ENCODE measurements around the gene GCN1.

GCN1 gene

DNA sequence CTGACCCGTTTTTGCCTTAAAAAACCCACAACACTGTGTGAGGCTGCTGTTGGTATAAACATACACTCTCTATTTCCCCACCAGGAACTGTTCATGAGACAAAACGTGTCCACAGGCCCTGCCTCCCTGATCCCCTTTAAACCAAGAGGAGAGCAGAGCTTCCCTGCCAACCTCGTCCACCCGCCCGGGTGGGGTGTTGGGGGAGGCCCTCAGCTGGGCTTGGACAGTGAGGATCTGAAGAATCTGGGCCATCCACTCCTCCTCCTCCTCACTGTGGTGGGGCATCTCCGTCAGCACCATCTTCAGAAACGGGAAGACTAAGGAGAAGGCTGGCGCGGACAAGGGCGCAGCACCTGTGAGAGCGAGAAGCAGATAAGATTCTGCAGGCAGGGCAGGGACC lies 36.8 kb downstream of the GCN1 start:
- Histone ChIP-seq H3K36me3 (ENCODE audit: control insufficient read depth, insufficient read depth, low read length) (peaks cover 99% of the 10 kb centered on the region), H3K27ac (ENCODE audit: low read depth, low read length) (no peak overlapping the region), H3K27me3 (ENCODE audit: control insufficient read depth, insufficient read depth, low read length) (no peaks in the 10 kb centered on the region), H3K9me3 (ENCODE audit: control insufficient read depth, insufficient read depth, low read length) (no peaks in the 10 kb centered on the region), H3K9ac (ENCODE audit: low read depth, low read length) (no peak overlapping the region), H3K4me3 (ENCODE audit: low read depth, low read length) (no peak overlapping the region), H3K4me1 (ENCODE audit: control insufficient read depth, insufficient read depth, low read length) (no peaks in the 10 kb centered on the region)

- H3K4me3 ChIP-seq (ENCODE audit: low read depth, low read length), result no peak overlapping the region
- H3K36me3 ChIP-seq (ENCODE audit: control insufficient read depth, insufficient read depth, low read length), result peaks cover 94% of the 10 kb centered on the region
- H3K4me1 ChIP-seq (ENCODE audit: control insufficient read depth, insufficient read depth, low read length), result no peaks in the 10 kb centered on the region
- H3K27ac ChIP-seq (ENCODE audit: low read depth, low read length), result no peak overlapping the region
- no peaks in the 10 kb centered on the region for H3K9me3 ChIP-seq (ENCODE audit: control insufficient read depth, insufficient read depth, low read length)
- H3K27me3 ChIP-seq (ENCODE audit: control insufficient read depth, insufficient read depth, low read length), result no peaks in the 10 kb centered on the region
- H3K9ac ChIP-seq (ENCODE audit: low read depth, low read length), result no peak overlapping the region
Observed at GRCh38 chr12:120156315-120157259, 37.9 kb downstream of the GCN1 start.

DNA sequence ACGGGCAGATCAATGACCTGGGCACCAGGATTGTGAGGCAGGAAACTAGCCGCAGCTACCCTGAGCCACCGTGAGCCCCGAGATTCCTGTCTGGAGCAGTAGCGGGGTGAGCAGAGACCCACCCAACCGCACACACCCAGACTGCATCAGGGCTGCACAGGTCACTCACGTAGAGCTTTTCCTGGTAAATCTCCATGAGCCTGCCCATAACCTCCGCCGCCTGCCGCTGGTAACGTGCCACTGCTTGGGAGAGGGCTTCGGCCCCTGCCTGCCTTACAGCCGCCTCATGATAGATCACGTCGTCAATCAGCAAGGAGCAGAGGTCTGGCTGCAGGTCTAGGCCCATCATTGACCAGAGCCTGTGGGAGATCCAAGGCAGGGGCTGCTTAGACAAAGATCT lies 39.4 kb downstream of the GCN1 start:
- no peaks in the 10 kb centered on the region for H3K4me1 ChIP-seq (ENCODE audit: control insufficient read depth, insufficient read depth, low read length)
- H3K4me3 ChIP-seq (ENCODE audit: low read depth, low read length), result no peak overlapping the region
- peaks cover 91% of the 10 kb centered on the region for H3K36me3 ChIP-seq (ENCODE audit: control insufficient read depth, insufficient read depth, low read length)
- no peaks in the 10 kb centered on the region for H3K27me3 ChIP-seq (ENCODE audit: control insufficient read depth, insufficient read depth, low read length)
- no peak overlapping the region for H3K27ac ChIP-seq (ENCODE audit: low read depth, low read length)
- H3K9me3 ChIP-seq (ENCODE audit: control insufficient read depth, insufficient read depth, low read length), result no peaks in the 10 kb centered on the region
- H3K9ac ChIP-seq (ENCODE audit: low read depth, low read length), result no peak overlapping the region

DNA sequence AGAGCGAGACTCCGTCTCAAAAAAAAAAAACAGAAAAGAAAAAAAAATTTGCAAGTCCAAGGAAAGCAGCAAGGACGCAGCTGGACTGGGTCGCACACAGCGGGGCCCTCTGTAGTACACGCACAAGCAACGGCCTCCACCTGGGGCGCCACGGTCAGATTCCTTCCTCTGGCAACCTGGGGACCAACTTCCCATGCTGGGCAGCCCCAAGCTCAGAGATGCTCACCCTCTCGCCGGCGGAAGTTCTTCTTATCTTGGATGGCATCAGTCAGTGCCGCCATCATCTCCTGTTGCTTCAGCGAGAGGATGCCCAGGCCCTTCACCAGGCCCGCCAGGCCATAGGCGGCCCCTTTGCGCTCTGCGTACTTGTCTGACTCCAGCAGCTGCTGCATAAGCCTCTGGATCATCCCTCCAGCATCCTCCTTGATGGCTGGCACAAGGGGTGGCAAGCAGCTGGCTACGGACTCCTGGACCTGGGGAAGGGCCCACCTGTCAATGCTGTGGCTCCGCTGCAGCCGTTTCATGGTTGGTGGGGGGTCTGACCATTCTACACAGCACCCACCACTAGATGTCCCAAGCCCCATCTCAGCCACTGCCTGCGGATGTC lies 43.5 kb downstream of the GCN1 start:
- Histone ChIP-seq H3K27ac (ENCODE audit: low read depth, low read length) (no peak overlapping the region), H3K9me3 (ENCODE audit: control insufficient read depth, insufficient read depth, low read length) (no peaks in the 10 kb centered on the region), H3K4me1 (ENCODE audit: control insufficient read depth, insufficient read depth, low read length) (no peaks in the 10 kb centered on the region), H3K36me3 (ENCODE audit: control insufficient read depth, insufficient read depth, low read length) (peaks cover 93% of the 10 kb centered on the region), H3K9ac (ENCODE audit: low read depth, low read length) (no peak overlapping the region), H3K27me3 (ENCODE audit: control insufficient read depth, insufficient read depth, low read length) (no peaks in the 10 kb centered on the region), H3K4me3 (ENCODE audit: low read depth, low read length) (no peak overlapping the region)

- no peaks in the 10 kb centered on the region for H3K4me1 ChIP-seq (ENCODE audit: control insufficient read depth, insufficient read depth, low read length)
- peaks cover 93% of the 10 kb centered on the region for H3K36me3 ChIP-seq (ENCODE audit: control insufficient read depth, insufficient read depth, low read length)
- no peak overlapping the region for H3K9ac ChIP-seq (ENCODE audit: low read depth, low read length)
- no peak overlapping the region for H3K4me3 ChIP-seq (ENCODE audit: low read depth, low read length)
- H3K9me3 ChIP-seq (ENCODE audit: control insufficient read depth, insufficient read depth, low read length), result no peaks in the 10 kb centered on the region
- H3K27ac ChIP-seq (ENCODE audit: low read depth, low read length), result no peak overlapping the region
- no peaks in the 10 kb centered on the region for H3K27me3 ChIP-seq (ENCODE audit: control insufficient read depth, insufficient read depth, low read length)
Observed at GRCh38 chr12:120148011-120148410, 46.5 kb downstream of the GCN1 start.

DNA sequence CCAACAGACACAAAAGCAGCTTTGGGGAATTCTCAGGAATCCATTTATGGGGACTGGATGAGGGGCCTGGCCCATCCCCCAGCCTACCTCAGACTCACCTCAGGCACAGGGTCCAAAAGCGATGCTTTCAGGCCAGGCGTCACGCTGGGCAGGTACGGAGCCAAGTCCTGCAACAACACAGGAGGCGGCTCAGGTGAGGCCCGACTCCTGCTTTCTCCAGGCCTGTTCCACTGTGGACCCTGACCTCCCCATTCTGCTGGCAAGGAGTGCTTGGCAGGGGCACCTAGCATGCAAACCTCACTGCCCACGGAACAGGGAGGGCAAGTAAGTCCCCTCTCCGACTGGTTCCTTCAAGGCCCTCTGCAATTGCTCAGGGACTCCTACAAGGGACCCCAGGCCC lies 49.4 kb downstream of the GCN1 start:
- H3K4me1 ChIP-seq (ENCODE audit: control insufficient read depth, insufficient read depth, low read length), result no peaks in the 10 kb centered on the region
- peaks cover 99% of the 10 kb centered on the region for H3K36me3 ChIP-seq (ENCODE audit: control insufficient read depth, insufficient read depth, low read length)
- H3K9ac ChIP-seq (ENCODE audit: low read depth, low read length), result no peak overlapping the region
- no peak overlapping the region for H3K27ac ChIP-seq (ENCODE audit: low read depth, low read length)
- H3K4me3 ChIP-seq (ENCODE audit: low read depth, low read length), result no peak overlapping the region
- H3K27me3 ChIP-seq (ENCODE audit: control insufficient read depth, insufficient read depth, low read length), result no peaks in the 10 kb centered on the region
- no peaks in the 10 kb centered on the region for H3K9me3 ChIP-seq (ENCODE audit: control insufficient read depth, insufficient read depth, low read length)

DNA sequence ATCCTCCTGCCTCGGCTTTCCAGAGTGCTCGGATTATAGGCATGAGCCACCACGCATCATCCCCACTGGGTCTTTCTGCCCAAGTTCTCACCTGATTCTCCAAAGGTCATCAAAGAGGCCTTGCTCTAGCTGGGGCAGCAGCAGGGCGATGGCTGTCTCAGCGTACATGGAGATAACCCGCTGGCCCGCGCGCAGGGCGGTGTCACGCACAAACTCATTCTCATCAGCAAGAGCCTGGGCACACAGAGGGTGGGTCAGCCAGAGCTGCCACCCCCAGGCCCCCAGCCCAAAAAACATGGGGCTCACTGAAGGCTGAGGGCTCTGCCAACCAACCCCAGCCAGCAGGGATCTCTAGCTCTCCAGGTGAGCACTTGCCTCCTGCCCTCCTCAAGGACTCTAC lies 50.3 kb downstream of the GCN1 start:
- no peaks in the 10 kb centered on the region for H3K9me3 ChIP-seq (ENCODE audit: control insufficient read depth, insufficient read depth, low read length)
- no peak overlapping the region for H3K4me3 ChIP-seq (ENCODE audit: low read depth, low read length)
- H3K27me3 ChIP-seq (ENCODE audit: control insufficient read depth, insufficient read depth, low read length), result no peaks in the 10 kb centered on the region
- peaks cover 99% of the 10 kb centered on the region for H3K36me3 ChIP-seq (ENCODE audit: control insufficient read depth, insufficient read depth, low read length)
- no peaks in the 10 kb centered on the region for H3K4me1 ChIP-seq (ENCODE audit: control insufficient read depth, insufficient read depth, low read length)
- H3K27ac ChIP-seq (ENCODE audit: low read depth, low read length), result no peak overlapping the region
- no peak overlapping the region for H3K9ac ChIP-seq (ENCODE audit: low read depth, low read length)

DNA sequence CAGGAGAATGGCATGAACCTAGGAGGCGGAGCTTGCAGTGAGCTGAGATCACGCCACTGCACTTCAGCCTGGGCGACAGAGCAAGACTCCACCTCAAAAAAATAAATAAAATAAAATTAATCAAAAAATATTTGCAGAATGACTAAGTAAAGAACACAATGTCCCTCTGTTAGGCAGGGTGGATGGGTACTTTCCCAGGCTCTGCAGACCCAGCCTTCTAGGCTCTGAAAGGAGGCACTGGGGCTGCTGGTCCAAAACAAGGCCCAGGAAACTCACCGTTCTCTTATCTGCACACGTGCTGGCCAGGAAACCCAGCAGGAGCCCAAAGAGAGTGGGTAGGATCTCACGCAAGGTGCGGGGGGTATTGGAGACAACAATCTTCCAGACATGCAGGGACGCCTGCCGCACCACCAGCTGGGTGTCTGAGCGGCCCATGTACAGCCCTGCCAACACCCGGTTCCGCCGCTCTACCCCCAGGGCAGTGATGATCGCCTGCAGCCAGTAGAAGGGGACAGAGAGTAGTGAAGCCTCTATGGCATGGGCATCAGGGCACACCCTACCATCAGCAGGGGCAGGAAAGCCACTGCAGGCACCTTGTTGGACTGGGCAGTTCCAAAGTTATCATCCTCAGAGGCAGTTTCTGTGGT lies 52.2 kb downstream of the GCN1 start:
- H3K36me3 ChIP-seq (ENCODE audit: control insufficient read depth, insufficient read depth, low read length), result peaks cover 97% of the 10 kb centered on the region
- no peaks in the 10 kb centered on the region for H3K27me3 ChIP-seq (ENCODE audit: control insufficient read depth, insufficient read depth, low read length)
- no peak overlapping the region for H3K27ac ChIP-seq (ENCODE audit: low read depth, low read length)
- no peaks in the 10 kb centered on the region for H3K9me3 ChIP-seq (ENCODE audit: control insufficient read depth, insufficient read depth, low read length)
- no peak overlapping the region for H3K9ac ChIP-seq (ENCODE audit: low read depth, low read length)
- H3K4me1 ChIP-seq (ENCODE audit: control insufficient read depth, insufficient read depth, low read length), result no peaks in the 10 kb centered on the region
- no peak overlapping the region for H3K4me3 ChIP-seq (ENCODE audit: low read depth, low read length)

DNA sequence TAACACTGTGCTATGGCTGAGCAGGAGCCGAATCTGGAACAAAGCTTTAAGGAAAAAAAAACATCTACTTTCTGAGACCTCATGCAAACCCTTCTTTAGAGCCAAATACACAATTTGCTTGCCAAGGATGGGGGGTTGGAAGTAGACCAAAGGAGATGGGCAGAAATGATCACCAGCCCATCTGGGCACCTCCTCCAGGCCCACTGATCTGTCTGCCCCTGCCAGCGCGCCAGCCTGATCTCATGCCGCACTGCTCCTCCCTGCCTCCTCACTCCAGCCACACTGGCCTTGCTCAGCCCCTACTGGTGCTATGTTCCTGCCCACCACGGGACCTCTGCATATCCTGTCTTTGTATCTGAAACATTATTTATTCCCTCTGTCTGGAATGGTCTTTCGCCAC lies 53.2 kb downstream of the GCN1 start:
- Histone ChIP-seq H3K27ac (ENCODE audit: low read depth, low read length) (no peak overlapping the region), H3K4me1 (ENCODE audit: control insufficient read depth, insufficient read depth, low read length) (no peaks in the 10 kb centered on the region), H3K4me3 (ENCODE audit: low read depth, low read length) (no peak overlapping the region), H3K9ac (ENCODE audit: low read depth, low read length) (no peak overlapping the region), H3K9me3 (ENCODE audit: control insufficient read depth, insufficient read depth, low read length) (no peaks in the 10 kb centered on the region), H3K27me3 (ENCODE audit: control insufficient read depth, insufficient read depth, low read length) (no peaks in the 10 kb centered on the region), H3K36me3 (ENCODE audit: control insufficient read depth, insufficient read depth, low read length) (peaks cover 97% of the 10 kb centered on the region)

GRCh38 chr12:120140603-120141002 lies 53.9 kb downstream of the GCN1 start:
- Histone ChIP-seq H3K4me1 (ENCODE audit: control insufficient read depth, insufficient read depth, low read length) (no peaks in the 10 kb centered on the region), H3K27ac (ENCODE audit: low read depth, low read length) (no peak overlapping the region), H3K9ac (ENCODE audit: low read depth, low read length) (no peak overlapping the region), H3K36me3 (ENCODE audit: control insufficient read depth, insufficient read depth, low read length) (peaks cover 97% of the 10 kb centered on the region), H3K9me3 (ENCODE audit: control insufficient read depth, insufficient read depth, low read length) (no peaks in the 10 kb centered on the region), H3K27me3 (ENCODE audit: control insufficient read depth, insufficient read depth, low read length) (no peaks in the 10 kb centered on the region), H3K4me3 (ENCODE audit: low read depth, low read length) (no peak overlapping the region)

- H3K36me3 ChIP-seq (ENCODE audit: control insufficient read depth, insufficient read depth, low read length), result peaks cover 97% of the 10 kb centered on the region
- H3K9ac ChIP-seq (ENCODE audit: low read depth, low read length), result no peak overlapping the region
- H3K4me3 ChIP-seq (ENCODE audit: low read depth, low read length), result no peak overlapping the region
- H3K4me1 ChIP-seq (ENCODE audit: control insufficient read depth, insufficient read depth, low read length), result no peaks in the 10 kb centered on the region
- H3K9me3 ChIP-seq (ENCODE audit: control insufficient read depth, insufficient read depth, low read length), result no peaks in the 10 kb centered on the region
- H3K27ac ChIP-seq (ENCODE audit: low read depth, low read length), result no peak overlapping the region
- H3K27me3 ChIP-seq (ENCODE audit: control insufficient read depth, insufficient read depth, low read length), result no peaks in the 10 kb centered on the region
Observed at GRCh38 chr12:120139958-120140357, 54.6 kb downstream of the GCN1 start.
